Right hindlimb (tissue), 1 donor: Measurements from ENCODE around the gene PPP2R5D.
A peak's percentile ranks its signal among the peaks of the same experiment; 100 is the strongest.
"Not testable (repeated sequence)": the region's sequence is repeated elsewhere in the genome, so short reads cannot be mapped to it uniquely, and the experiment has no call there.

Source experiments
- DNase-seq: peaks from one replicate; pipeline ENCODE4 v3.0.0-alpha.2; 2018

The PPP2R5D gene

DNA sequence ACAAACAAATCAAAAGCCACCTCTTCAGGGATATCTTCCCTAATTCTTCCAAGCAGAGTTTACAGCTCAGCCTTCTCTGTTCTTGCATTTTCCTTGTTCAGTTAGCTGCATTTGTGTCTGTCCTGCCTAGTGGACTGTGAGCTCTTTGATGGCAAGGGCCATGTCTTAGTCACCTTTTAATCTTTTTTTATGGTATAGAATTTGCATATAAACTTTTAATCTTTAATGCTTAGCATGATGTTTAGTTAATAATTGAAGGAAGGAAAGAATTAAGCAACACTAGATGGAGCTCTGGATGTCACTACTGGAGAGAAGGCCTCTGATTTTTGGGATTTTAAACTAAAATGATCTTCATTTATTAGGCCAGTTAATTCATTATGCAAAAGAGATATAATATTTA lies 12.1 kb downstream of the PPP2R5D start:
- no peak for DNase-seq

DNA sequence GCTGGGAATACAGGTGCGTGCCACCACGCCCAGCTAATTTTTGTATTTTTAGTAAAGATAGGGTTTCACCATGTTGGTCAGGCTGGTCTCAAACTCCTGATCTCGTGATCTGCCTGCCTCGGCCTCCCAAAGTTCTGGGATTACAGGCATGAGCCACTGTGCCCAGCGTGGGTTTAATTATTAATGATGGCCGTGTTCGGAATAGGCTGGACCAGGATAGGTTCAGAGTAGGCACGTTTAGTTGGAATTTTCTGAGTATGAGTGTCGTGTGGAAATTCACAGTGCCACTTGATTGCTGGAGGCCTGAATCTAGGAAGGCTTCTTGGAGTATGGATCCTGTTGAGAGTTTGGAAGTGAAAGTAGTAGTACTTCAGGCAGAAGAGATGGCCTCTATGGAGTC lies 13.8 kb downstream of the PPP2R5D start:
- DNase-seq, result not testable (repeated sequence)

DNA sequence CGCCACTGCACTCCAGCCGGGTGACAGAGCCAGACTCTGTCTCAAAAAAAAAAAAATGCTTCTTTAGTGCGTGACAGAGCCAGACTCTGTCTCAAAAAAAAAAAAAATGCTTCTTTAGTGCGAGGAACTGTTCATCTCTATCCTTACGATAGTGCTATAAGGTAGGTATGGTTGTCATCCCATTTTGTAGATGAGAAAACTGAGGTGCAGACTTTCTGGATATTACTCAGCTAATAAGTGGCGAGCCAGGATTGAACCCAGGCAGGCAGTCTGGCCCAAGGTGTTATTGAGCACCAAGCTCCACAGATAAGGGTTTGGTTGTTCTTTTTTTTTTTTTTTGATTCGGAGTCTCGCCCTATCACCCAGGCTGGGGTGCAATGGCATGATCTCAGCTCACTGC lies 17.5 kb downstream of the PPP2R5D start:
- no peak for DNase-seq

- DNase-seq, result no peak
These were observed 21.5 kb downstream of the PPP2R5D start for GRCh38 chr6:43005844-43006243.

- DNase-seq, result no peak
These were observed 21.9 kb downstream of the PPP2R5D start for GRCh38 chr6:43006251-43006650.

DNA sequence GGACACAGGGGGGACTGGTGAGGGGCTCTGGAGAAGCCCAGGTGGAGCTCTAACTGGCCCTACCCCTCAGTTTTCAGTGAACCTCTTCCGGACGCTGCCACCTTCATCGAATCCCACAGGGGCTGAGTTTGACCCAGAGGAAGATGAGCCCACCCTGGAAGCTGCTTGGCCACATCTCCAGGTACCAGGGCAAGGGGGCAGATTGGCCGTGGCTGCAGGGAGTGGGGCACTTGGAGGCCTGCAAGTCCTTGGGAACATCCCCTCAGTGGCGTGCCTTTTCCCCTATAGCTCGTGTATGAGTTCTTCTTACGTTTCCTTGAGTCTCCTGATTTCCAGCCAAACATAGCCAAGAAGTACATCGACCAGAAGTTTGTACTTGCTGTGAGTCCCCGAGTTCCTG lies 22.8 kb downstream of the PPP2R5D start:
- no peak for DNase-seq

GRCh38 chr6:43009124-43009523 lies 24.8 kb downstream of the PPP2R5D start:
- peak; percentile 54 for DNase-seq

DNA sequence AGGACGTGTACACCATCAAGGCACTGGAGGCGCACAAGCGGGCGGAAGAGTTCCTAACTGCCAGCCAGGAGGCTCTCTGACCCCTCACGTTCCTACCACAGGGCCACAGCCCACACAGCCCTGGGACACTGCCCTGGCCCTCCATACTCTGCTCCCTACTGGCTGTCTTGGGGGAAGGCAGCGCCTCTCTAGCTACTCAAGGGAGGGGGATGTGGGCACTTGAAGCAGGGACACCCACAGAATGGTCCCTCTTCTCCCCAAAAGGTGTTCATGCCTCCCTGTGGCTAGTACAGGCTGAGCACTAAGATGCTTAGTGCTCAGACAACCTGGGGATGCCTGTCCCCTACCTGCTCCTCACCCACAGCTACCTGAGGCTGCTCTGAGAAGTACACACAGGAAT lies 26.8 kb downstream of the PPP2R5D start:
- DNase-seq, result no peak

DNA sequence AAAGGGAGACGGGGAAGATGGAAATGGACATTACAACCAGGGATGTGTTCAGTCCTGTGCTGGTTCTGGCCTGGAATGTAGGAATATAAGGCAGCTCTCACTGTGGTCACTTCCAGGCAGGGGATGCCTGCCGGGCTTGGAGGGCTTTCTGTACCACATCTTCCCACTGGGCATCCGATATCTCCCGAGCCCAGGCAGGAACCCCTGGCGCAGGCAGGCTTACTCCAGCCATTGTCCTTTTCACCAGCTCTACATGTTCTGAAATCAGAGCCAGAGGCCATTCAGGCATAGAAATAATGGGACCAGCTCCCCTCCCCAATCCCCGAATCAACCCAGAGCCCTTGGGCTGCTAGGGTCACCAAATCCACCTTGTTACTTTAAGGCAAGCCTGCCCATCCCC lies 28.0 kb downstream of the PPP2R5D start:
- no peak for DNase-seq

GRCh38 chr6:43013097-43013842 lies 28.9 kb downstream of the PPP2R5D start:
- DNase-seq, result no peak

DNA sequence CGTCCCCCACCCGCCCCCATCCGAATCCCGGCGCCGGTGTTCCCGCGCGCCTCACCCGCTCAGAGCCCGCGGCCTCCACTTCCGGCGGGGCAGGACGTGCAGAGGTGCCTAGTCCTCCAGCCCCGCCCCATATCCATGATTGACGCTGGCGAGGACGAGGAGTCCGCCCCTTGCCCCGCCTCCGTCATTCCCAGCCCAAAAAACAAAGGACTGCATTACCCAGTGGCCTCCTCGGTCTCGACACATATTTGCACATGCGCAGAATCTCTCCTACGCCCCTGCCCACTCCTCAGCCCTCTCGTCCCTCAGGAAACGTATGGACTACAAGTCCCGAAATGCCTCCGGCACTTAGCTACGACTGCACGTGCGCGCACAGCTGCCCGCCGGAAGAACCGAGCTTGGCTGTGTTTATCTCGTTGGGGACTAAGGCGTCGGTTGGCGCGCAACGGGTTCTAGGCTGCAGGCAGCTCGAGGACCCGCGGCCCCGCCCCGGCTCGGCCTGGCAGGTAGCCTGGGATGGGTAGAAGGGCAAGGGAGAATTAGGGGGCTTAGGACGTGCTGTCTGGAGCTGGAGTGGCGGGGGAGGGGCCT lies 29.6 kb downstream of the PPP2R5D start, which contains the start of the genes KLHDC3 and MEA1:
Gene KLHDC3, plus strand, starts transcription at position 407 of the 591 bp plus-strand sequence. CDS start 2,944 bp downstream, outside the sequence.
Gene MEA1, minus strand, starts transcription at position 104 of the 591 bp plus-strand sequence. CDS start 133 bp downstream, outside the sequence.
- peak; percentile 100 for DNase-seq

DNA sequence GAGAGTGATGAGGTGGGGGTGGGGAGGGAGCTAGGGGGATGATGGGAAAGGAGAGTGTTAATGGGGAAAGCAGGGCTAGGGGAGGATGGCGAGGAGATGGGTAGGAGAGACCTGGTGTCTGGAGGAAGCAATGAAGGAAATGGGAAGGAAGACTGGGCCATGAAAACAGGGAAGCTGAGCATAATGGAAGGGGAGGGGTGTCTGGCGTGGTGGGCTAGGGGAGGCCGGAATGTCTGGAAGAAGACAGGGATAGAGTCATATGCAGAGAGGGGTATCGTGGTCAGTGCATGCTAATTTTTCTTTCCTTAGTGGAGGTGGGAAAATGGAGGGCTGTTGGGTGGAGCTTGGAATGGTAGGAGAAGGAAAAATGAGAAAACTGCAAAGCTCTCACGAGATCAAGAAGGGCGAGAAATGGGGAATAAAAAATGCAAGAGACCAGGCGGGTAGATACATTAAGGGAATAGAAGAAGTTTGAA lies 30.1 kb downstream of the PPP2R5D start:
- DNase-seq, result no peak

DNA sequence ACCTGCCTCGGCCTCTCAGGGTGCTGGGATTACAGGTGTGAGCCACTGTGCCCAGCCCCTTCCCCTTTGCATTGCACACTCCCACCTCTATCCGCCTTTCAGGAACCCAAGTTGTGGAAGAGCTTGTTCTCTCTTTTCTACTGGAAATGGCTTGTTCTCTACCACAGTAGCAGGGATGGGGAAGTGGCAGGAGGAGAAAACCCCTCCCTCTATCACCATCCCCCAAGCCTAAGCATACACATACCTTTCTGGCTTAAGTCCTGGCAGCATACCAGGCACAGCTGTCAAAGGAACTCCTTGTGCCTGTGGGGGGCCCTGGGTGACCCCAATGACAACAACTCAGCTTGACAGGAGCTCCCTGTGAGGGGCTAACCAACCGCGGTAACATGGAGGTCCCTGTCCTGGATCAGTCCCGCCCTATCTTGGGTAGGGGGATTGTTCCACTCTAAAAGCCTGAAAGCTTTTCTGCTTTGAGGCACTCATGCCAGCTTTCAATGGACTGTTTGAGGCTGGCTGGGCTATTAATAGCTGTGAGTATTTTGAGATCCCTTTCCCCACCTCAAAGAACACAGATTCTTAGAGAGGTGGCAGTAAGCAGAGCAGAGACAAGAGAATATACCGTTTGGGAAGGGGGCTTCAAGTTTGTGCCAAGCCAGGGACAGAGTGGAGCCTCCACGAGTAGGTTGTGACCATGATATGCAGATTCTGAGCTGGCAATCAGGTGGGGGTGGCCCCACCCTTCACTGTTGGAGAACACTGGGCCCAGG lies 32.0 kb downstream of the PPP2R5D start:
- DNase-seq, result peak; percentile 35

- DNase-seq, result no peak
These were observed 32.6 kb downstream of the PPP2R5D start for GRCh38 chr6:43016943-43017334.

GRCh38 chr6:43019152-43019551 lies 34.8 kb downstream of the PPP2R5D start:
- no peak for DNase-seq

- DNase-seq, result no peak
These were observed 35.8 kb downstream of the PPP2R5D start for GRCh38 chr6:43020052-43020705.

- DNase-seq, result no peak
These were observed 36.5 kb downstream of the PPP2R5D start for GRCh38 chr6:43020847-43021246.

GRCh38 chr6:43021270-43022047 lies 37.1 kb downstream of the PPP2R5D start, which contains the start of gene RRP36:
Gene RRP36 (plus strand): TSS chr6:43021623. CDS start chr6:43021655, 32 bp downstream.
- peak; percentile 88 for DNase-seq

DNA sequence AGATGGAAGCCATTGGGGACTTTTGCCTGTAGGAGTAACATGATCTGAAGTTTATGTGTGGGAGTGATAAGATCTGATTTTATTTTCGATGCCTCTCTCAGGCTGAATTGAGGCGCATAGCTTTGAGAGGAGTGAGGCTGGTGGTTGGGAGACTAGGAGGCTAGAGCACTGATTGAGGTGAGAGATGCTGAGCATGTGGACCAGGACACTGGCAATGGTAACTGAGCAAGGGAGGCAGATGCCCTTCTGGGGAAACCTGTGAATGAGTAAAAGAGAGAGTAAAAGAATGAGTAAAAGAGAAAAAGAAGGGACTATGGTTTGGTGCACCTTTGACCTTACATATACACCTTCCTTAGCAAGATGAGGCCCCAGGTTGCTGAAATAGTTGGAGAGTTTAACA lies 40.1 kb downstream of the PPP2R5D start:
- DNase-seq, result no peak

GRCh38 chr6:43026365-43026764 lies 42.0 kb downstream of the PPP2R5D start:
- no peak for DNase-seq

DNA sequence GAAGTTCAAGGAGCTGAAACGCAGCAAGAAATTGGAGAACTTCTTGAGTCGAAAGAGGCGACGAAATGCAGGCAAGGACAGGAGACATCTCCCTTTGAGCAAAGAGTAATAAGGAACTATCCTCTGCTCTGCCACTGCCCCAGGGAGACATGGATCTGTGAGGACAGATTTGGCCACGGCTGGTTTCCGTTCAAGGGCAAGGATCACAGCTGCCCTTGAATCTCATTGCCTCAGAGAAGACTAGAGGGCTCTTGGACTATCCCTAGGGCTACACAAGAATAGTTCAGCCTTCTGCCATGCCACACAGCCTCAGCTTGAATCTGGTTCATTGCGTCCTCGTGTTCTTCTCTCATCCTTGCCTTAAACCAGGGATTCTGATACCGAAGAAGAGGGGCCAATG lies 44.8 kb downstream of the PPP2R5D start:
- no peak for DNase-seq

- DNase-seq, result no peak
These were observed 48.0 kb downstream of the PPP2R5D start for GRCh38 chr6:43032326-43032725.
